GM08714 (cell line): ENCODE data around the gene C8G.
A peak's percentile ranks its signal among the peaks of the same experiment; 100 is the strongest.

Experiments
- H3K4me3 ChIP-seq: fragments of 200-500 bp; sonication (Bioruptor generic); 2 replicates; pipeline ENCODE4 v1.5.1; 2014; ENCODE audit warnings: mild to moderate bottlenecking, low read length, inconsistent platforms
- ZNF274 ChIP-seq: IDR thresholded peaks from 2 replicates; pipeline ENCODE4 v1.6.1; 2012; ENCODE audit warnings: mild to moderate bottlenecking, low read depth, low read length

Gene C8G

GRCh38 chr9:136942881-136943230 is 2.2 kb upstream of the C8G start:
- H3K4me3 ChIP-seq = no peak overlapping the region; the same call in 1 of the 2 replicates
- TF ChIP-seq ZNF274 = no peak

GRCh38 chr9:136943291-136944211 is 1.5 kb upstream of the C8G start:
- H3K4me3 ChIP-seq = peak overlapping the region; percentile 84
- TF ChIP-seq ZNF274 = no peak

GRCh38 chr9:136944212-136944518 is 878 bp upstream of the C8G start:
- peak overlapping the region; percentile 84 for H3K4me3 ChIP-seq
- no peak for TF ChIP-seq ZNF274

- no peak for TF ChIP-seq ZNF274
- no peak overlapping the region for H3K4me3 ChIP-seq
Observed at GRCh38 chr9:136945333-136946227, 537 bp downstream of the C8G start.

GRCh38 chr9:136946228-136947027 is 1.4 kb downstream of the C8G start:
- no peak overlapping the region for H3K4me3 ChIP-seq
- TF ChIP-seq ZNF274 = no peak

- TF ChIP-seq ZNF274 = no peak
- no peak overlapping the region for H3K4me3 ChIP-seq
Observed at GRCh38 chr9:136947028-136947891, 2.2 kb downstream of the C8G start.

- no peak for TF ChIP-seq ZNF274
- H3K4me3 ChIP-seq = no peak overlapping the region
Observed at GRCh38 chr9:136947955-136948510, 3.0 kb downstream of the C8G start.

- H3K4me3 ChIP-seq = peak overlapping the region; percentile 45; the same call in 1 of the 2 replicates
- TF ChIP-seq ZNF274 = no peak
Observed at GRCh38 chr9:136949239-136949816, 4.3 kb downstream of the C8G start.

- peak overlapping the region; percentile 45; the same call in 1 of the 2 replicates for H3K4me3 ChIP-seq
Observed at GRCh38 chr9:136949817-136950655, 5.0 kb downstream of the C8G start.

GRCh38 chr9:136950656-136951276 is 5.7 kb downstream of the C8G start:
- TF ChIP-seq ZNF274 = no peak
- H3K4me3 ChIP-seq = peak overlapping the region; percentile 45; the same call in 1 of the 2 replicates

More at GRCh38 chr9:136949817-136950655, 5.0 kb downstream of the C8G start:
- TF ChIP-seq ZNF274 = no peak
